Right atrium auricular region (tissue), 2 donors: Measurements from ENCODE around the gene CCT7. TPM values are rescaled to one million over a fixed set of nuclear protein-coding genes. Genes with fewer than 3 reads are reported as not detected.

Experiments used
- DNase-seq: peaks from one replicate; pipeline ENCODE4 v3.0.0-alpha.2; 2019; ENCODE audit warnings: low spot score
- H3K27ac ChIP-seq, 2 donors: fragments of 200-600 bp; sonication (generic); 1 replicate in 1 of 2; 2 replicates in 1 of 2; pipeline ENCODE4 v1.5.1; 2016 to 2019
- H3K27me3 ChIP-seq, 2 donors: fragments of 200-600 bp; sonication (generic); one replicate each; pipeline versions ENCODE4 v1.5.1 to v1.6.0; 2017 to 2019
- H3K36me3 ChIP-seq: fragments of 200-600 bp; sonication (generic); one replicate; pipeline ENCODE4 v1.5.1; 2016
- H3K4me1 ChIP-seq, 2 donors: fragments of 200-600 bp; sonication (generic); one replicate each; pipeline versions ENCODE4 v1.5.1 to v1.6.0; 2017 to 2019
- H3K4me3 ChIP-seq, 2 donors: fragments of 200-600 bp; sonication (generic); 1 replicate in 1 of 2; 2 replicates in 1 of 2; pipeline ENCODE4 v1.5.1; 2017 to 2019; ENCODE audit warnings: mild to moderate bottlenecking in 1 of 2, moderate library complexity in 1 of 2
- H3K9me3 ChIP-seq, 2 donors: fragments of 200-600 bp; sonication (generic); one replicate each; pipeline ENCODE4 v1.5.1; 2019
- CTCF ChIP-seq, 2 donors: fragments of 200-600 bp; sonication (generic); IDR thresholded peaks; one replicate each; pipeline ENCODE4 v1.5.1; 2019; ENCODE audit warnings: antibody characterized with exemption in 2 of 2
- total RNA-seq, 2 donors: library from RNA; depleted of rRNA; stranded (reverse); fragments of >200 nt; gene quantifications; one replicate each; pipeline ENCODE4 v1.1.0, GENCODE V29; 2016

CCT7 gene
- total RNA-seq, 2 donors from 2014 or later: 154 to 191 TPM

GRCh38 chr2:73272270-73272669, 38.2 kb downstream of the CCT7 start:
- H3K9me3 ChIP-seq: no peaks in the 10 kb centered on the region
- DNase-seq: no peak
- TF ChIP-seq CTCF (IDR thresholded peaks at IDR 0.05): no peak
- H3K27me3 ChIP-seq: peaks cover 0 to 2% of the 10 kb centered on the region in 2 donors
- H3K4me3 ChIP-seq: no peak overlapping the region
- H3K36me3 ChIP-seq: no peaks in the 10 kb centered on the region
- H3K27ac ChIP-seq: no peak overlapping the region
- H3K4me1 ChIP-seq: peaks cover 0 to 7% of the 10 kb centered on the region in 2 donors

- Histone ChIP-seq H3K27me3 (no peaks in the 10 kb centered on the region), H3K4me1 (peaks cover 0 to 17% of the 10 kb centered on the region in 2 donors), H3K9me3 (no peaks in the 10 kb centered on the region), H3K36me3 (no peaks in the 10 kb centered on the region), H3K27ac (no peak overlapping the region), H3K4me3 (no peak overlapping the region)
- TF ChIP-seq CTCF (IDR thresholded peaks at IDR 0.05): no peak
- no peak for DNase-seq
Measured at GRCh38 chr2:73279852-73280251, 45.7 kb downstream of the CCT7 start.

- H3K4me3 ChIP-seq: no peak overlapping the region
- no peak for TF ChIP-seq CTCF (IDR thresholded peaks at IDR 0.05)
- DNase-seq: no peak
Measured at GRCh38 chr2:73281244-73281643, 47.1 kb downstream of the CCT7 start.

GRCh38 chr2:73282924-73283544, 48.9 kb downstream of the CCT7 start:
- Histone ChIP-seq H3K36me3 (no peaks in the 10 kb centered on the region), H3K9me3 (no peaks in the 10 kb centered on the region), H3K27ac (no peak overlapping the region), H3K27me3 (no peaks in the 10 kb centered on the region), H3K4me3 (peak overlapping the region in 1 of 2 donors; percentile 67), H3K4me1 (peaks cover 0 to 21% of the 10 kb centered on the region in 2 donors)
- no peak for TF ChIP-seq CTCF (IDR thresholded peaks at IDR 0.05)
- no peak for DNase-seq

More at GRCh38 chr2:73281244-73281643, 47.1 kb downstream of the CCT7 start:
- H3K4me1 ChIP-seq: peaks cover 0 to 21% of the 10 kb centered on the region in 2 donors
- no peak overlapping the region for H3K27ac ChIP-seq
- no peaks in the 10 kb centered on the region for H3K9me3 ChIP-seq
- no peaks in the 10 kb centered on the region for H3K27me3 ChIP-seq
- no peaks in the 10 kb centered on the region for H3K36me3 ChIP-seq

- H3K36me3 ChIP-seq: no peaks in the 10 kb centered on the region
- no peak for DNase-seq
- TF ChIP-seq CTCF (IDR thresholded peaks at IDR 0.05): no peak
- H3K27ac ChIP-seq: peak overlapping the region in 1 of 2 donors; percentile 3
- H3K9me3 ChIP-seq: no peaks in the 10 kb centered on the region
- no peaks in the 10 kb centered on the region for H3K27me3 ChIP-seq
- H3K4me3 ChIP-seq: peak overlapping the region; percentile 42 to 67
- peaks cover 0 to 21% of the 10 kb centered on the region in 2 donors for H3K4me1 ChIP-seq
Measured at GRCh38 chr2:73283545-73284295, 49.6 kb downstream of the CCT7 start.
